Bronchial epithelial cell (primary cell): ENCODE measurements around the gene PON3. TPM values are rescaled to one million over a fixed set of nuclear protein-coding genes. Genes with fewer than 3 reads are reported as not detected.

Source experiments
- DNase-seq: peaks from one replicate; pipeline ENCODE4 v3.0.0-alpha.2; 2010; ENCODE audit warnings: low read depth
- FAIRE-seq: peaks from 2 replicates; lab custom pipeline; 2011; peaks lifted over from hg19 to GRCh38; lab: Jason Lieb, UNC
- H3K27me3 ChIP-seq: 2 replicates; pipeline ENCODE4 v1.5.1; 2011; ENCODE audit warnings: low read length; ENCODE audit not compliant: control insufficient read depth, insufficient read depth
- H3K36me3 ChIP-seq: 2 replicates; pipeline ENCODE4 v1.5.1; 2011; ENCODE audit warnings: low read length; ENCODE audit not compliant: control insufficient read depth, insufficient read depth
- H3K4me3 ChIP-seq: 2 replicates; pipeline ENCODE4 v1.5.1; 2011; ENCODE audit warnings: mild to moderate bottlenecking, low read depth, low read length, control low read depth
- total RNA-seq: library from RNA; depleted of rRNA; stranded (reverse); fragments of >200 nt; gene quantifications from 2 replicates; pipeline ENCODE4 v1.2.1, GENCODE V29; 2014
- TF ChIP-seq, protein P1 (sequence below): IDR thresholded peaks from 2 replicates; pipeline ENCODE4 v1.5.1; 2011; ENCODE audit warnings: mild to moderate bottlenecking, moderate library complexity, low read length, control low read depth, inconsistent platforms; ENCODE audit not compliant: insufficient read depth, severe bottlenecking

Gene PON3
- total RNA-seq = 0.64 and 1.3 TPM in 2 replicates

DNA sequence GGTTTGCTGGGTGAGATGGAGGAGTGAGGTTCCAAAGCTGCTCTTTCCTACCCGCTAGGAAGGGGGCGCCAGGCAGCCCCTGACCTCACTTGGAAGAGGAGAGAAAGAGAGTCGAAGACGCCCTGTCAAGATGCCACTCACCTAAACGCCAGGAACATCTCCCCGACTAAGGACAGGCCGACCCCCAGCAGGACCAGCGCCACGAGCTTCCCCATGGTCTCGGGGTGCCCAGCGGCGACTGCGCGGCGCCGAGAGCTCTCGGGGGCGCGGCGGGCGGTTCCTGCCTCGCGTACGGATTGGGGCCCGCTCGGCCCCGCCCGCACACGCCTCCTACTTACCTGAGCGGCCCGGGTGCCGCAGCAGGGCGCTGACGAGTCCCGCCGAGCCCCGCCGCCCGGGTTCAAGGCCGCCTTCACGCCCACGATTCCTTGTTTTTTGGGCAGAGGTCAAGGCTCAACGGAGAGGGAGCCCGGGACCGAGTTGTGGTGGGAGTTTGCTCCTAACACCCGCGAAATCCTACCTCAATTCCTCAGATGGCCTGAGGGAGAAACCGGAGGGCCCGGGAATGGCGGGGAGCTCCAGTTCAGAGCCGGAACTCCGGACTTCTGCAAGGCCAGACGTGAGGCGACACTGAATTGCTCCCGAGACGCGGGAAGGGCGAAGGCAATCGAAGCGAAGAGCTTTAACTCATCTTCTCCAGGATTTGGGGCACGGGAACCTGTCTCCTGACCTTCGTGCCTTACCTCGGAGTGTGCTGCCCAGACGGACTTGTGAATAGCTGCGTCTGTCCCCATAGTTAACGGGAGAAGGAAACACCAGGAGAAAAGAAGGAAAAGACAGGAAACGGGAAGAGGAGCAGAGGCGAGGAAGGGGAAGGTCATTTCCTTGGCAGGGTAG, at the start of gene PON3:
Gene PON3, minus strand, starts transcription at position 240 of the 897 bp plus-strand sequence. Its CDS starts 25 bp downstream, at position 215.
- Histone ChIP-seq H3K36me3 (no peaks in the 10 kb centered on the region), H3K4me3 (peak within 1 kb of the TSS; percentile 44), H3K27me3 (no peaks in the 10 kb centered on the region)
- peak; percentile 32 for DNase-seq
- no peak for FAIRE-seq
- TF ChIP-seq, protein P1, sequence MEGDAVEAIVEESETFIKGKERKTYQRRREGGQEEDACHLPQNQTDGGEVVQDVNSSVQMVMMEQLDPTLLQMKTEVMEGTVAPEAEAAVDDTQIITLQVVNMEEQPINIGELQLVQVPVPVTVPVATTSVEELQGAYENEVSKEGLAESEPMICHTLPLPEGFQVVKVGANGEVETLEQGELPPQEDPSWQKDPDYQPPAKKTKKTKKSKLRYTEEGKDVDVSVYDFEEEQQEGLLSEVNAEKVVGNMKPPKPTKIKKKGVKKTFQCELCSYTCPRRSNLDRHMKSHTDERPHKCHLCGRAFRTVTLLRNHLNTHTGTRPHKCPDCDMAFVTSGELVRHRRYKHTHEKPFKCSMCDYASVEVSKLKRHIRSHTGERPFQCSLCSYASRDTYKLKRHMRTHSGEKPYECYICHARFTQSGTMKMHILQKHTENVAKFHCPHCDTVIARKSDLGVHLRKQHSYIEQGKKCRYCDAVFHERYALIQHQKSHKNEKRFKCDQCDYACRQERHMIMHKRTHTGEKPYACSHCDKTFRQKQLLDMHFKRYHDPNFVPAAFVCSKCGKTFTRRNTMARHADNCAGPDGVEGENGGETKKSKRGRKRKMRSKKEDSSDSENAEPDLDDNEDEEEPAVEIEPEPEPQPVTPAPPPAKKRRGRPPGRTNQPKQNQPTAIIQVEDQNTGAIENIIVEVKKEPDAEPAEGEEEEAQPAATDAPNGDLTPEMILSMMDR = peak; percentile 59

GRCh38 chr7:95444796-95445195, 48.6 kb upstream of the PON3 start:
- TF ChIP-seq, protein P1 = no peak
- H3K4me3 ChIP-seq = no peak overlapping the region
- no peak for FAIRE-seq

DNA sequence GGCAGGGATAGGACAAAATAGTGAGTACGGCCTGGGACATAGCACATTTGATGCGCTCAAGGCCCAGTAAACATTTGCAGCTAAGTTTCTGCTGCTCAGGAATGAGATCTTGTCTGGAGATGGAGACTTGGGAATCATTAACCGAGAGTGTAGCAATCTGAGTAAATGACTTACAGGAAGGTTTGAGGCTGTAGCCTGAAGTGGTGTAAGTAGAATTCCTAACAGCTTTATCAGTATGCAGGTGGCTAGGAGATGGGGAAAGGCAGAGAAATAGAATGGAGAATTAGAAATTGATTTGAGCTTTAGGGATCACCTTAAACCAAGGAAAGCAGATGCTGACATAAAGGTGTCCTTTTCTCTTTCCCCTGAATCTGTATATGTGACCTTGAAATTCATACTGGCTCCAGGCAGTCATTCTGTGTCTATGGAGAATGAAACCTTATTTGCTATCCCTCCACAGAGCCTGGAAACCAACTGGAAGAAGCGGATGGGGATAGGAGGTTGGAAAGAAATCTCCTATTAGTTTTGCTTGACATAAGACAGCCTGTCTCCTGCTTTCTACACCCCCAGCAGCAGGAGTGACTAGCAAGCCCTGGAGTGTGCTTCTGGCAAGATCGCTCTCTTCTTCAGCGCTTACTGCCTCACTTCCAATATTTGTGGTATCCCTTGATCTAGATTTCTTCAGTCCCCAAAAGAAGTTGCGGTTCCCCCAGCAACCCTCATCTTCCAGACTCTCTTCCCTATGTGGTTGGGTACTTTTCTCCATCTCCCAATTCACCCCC, 45.1 kb upstream of the PON3 start:
- DNase-seq (peak; percentile 58), FAIRE-seq (no peak)
- H3K36me3 ChIP-seq = no peaks in the 10 kb centered on the region
- TF ChIP-seq, protein P1 = no peak
- H3K27me3 ChIP-seq = no peaks in the 10 kb centered on the region
- H3K4me3 ChIP-seq = no peak overlapping the region

More at GRCh38 chr7:95444796-95445195, 48.6 kb upstream of the PON3 start:
- no peak for DNase-seq
- Histone ChIP-seq H3K36me3 (no peaks in the 10 kb centered on the region), H3K27me3 (no peaks in the 10 kb centered on the region)

DNA sequence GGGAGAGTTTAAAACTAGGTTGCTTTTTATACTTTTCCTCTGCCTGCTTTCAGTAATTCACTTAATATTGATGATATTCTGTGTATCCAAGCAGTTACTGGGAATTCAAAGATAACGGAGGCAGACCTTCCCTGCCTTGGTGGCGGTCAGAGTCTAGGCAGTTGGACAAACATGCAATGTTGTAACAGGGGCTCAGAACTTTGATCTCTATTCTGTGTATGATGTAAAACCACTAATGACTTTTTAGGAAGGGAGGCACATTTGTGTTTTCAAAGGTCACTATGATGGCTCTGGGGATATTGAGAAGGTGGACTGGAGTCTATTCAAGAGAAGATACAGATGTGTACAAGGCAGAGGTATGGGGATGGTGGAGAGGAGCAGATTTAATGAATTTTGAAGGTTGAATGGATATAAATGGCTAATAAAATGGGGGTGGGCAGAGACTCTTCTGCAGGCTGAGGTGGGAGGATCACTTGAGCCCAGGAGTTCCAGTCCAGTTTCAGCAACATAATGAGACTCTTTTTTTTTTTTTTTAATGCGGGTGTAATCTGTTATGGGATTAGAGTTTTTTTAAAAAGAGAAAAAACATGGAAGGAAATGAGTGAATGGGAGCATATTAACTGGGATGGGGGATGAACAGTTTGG, 44.3 kb upstream of the PON3 start:
- TF ChIP-seq, protein P1 = no peak
- no peaks in the 10 kb centered on the region for H3K36me3 ChIP-seq
- FAIRE-seq (no peak), DNase-seq (no peak)
- no peak overlapping the region for H3K4me3 ChIP-seq
- H3K27me3 ChIP-seq = no peaks in the 10 kb centered on the region

GRCh38 chr7:95436407-95436806, 40.2 kb upstream of the PON3 start:
- no peak for DNase-seq

More at GRCh38 chr7:95436407-95436806, 40.2 kb upstream of the PON3 start:
- TF ChIP-seq, protein P1 = no peak
- H3K36me3 ChIP-seq = no peaks in the 10 kb centered on the region
- H3K4me3 ChIP-seq = no peak overlapping the region
- no peaks in the 10 kb centered on the region for H3K27me3 ChIP-seq
- FAIRE-seq = no peak
